Right ventricle myocardium inferior (tissue), 1 donor: ENCODE results near the gene DNAL4. TPM values are rescaled to one million over a fixed set of nuclear protein-coding genes. Genes with fewer than 3 reads are reported as not detected.
A peak's percentile ranks its signal among the peaks of the same experiment; 100 is the strongest.

Experiments used
- ATAC-seq: fragments of 200-7000 bp; cut with Tn5 transposase; one replicate; pipeline ENCODE4 v1.9.1; 2020; ENCODE audit warnings: mild to moderate bottlenecking, moderate library complexity
- DNase-seq: peaks from one replicate; pipeline ENCODE4 v3.0.0; 2021; ENCODE audit errors: missing footprints
- intact Hi-C: fragments of 100-400 bp; cut with DNase I; formaldehyde crosslinking; loops from one replicate; pipeline ENCODE4 v1.11.0; 2022
- total RNA-seq: library from RNA; stranded (reverse); fragmentation: NEBNext Ultra II Directional; extraction: Animal tissue kit (Norgen Biotek cat#: 25700); gene quantifications from one replicate; pipeline ENCODE4 v1.2.1, GENCODE V29; 2021
- donor health status: DM: no; HTN: yes; CAD: no; lungs with severe emphysema.

The DNAL4 gene
- total RNA-seq, 1 donor from 2014 or later: 10.0 TPM

GRCh38 chr22:38768036-38768435, 25.9 kb downstream of the DNAL4 start:
- ATAC-seq (no peak), DNase-seq (no peak)
- intact Hi-C loops: loop anchor here (2.0 to 5.0 kb wide), 4 partner anchors 75 to 354 kb away; no protein-coding TSS in a partner anchor

- ATAC-seq (no peak), DNase-seq (no peak)
- intact Hi-C loops: loop anchor here (5.0 kb wide), 2 partner anchors 100 to 355 kb away; no protein-coding TSS in a partner anchor
Measured at GRCh38 chr22:38767313-38767712, 26.6 kb downstream of the DNAL4 start.

GRCh38 chr22:38766076-38766777, 27.7 kb downstream of the DNAL4 start:
- DNase-seq (peak; percentile 65), ATAC-seq (peak; percentile 45)
- intact Hi-C loops: loop anchor here (5.0 kb wide), 2 partner anchors 101 to 356 kb away; no protein-coding TSS in a partner anchor

- intact Hi-C loops: no loop called here
- DNase-seq: peak; percentile 33
- no peak for ATAC-seq
Measured at GRCh38 chr22:38762551-38762983, 31.4 kb downstream of the DNAL4 start.

GRCh38 chr22:38761202-38762162, 32.5 kb downstream of the DNAL4 start:
- no peak for ATAC-seq
- peak; percentile 26 for DNase-seq
- intact Hi-C loops: no loop called here

- ATAC-seq (no peak), DNase-seq (no peak)
- intact Hi-C loops: no loop called here
Measured at GRCh38 chr22:38760477-38761201, 33.3 kb downstream of the DNAL4 start.

GRCh38 chr22:38759005-38759404, 34.9 kb downstream of the DNAL4 start:
- intact Hi-C loops: no loop called here
- ATAC-seq: no peak
- DNase-seq: no peak

- intact Hi-C loops: no loop called here
- no peak for DNase-seq
Measured at GRCh38 chr22:38758276-38758945, 35.5 kb downstream of the DNAL4 start.

GRCh38 chr22:38757464-38757757, 36.5 kb downstream of the DNAL4 start:
- DNase-seq (no peak), ATAC-seq (no peak)
- intact Hi-C loops: no loop called here

More at GRCh38 chr22:38758276-38758945, 35.5 kb downstream of the DNAL4 start:
- ATAC-seq: no peak

- intact Hi-C loops: no loop called here
- DNase-seq (no peak), ATAC-seq (no peak)
Measured at GRCh38 chr22:38756711-38757463, 37.1 kb downstream of the DNAL4 start.

GRCh38 chr22:38755911-38756532, 37.9 kb downstream of the DNAL4 start, which contains the start of gene SUN2:
Gene SUN2 (minus strand): TSS chr22:38755998. CDS start chr22:38752628, 3,370 bp downstream.
- DNase-seq: peak; percentile 98
- ATAC-seq: peak; percentile 90
- intact Hi-C loops: loop anchor here (2.0 kb wide), 1 partner anchor 49 kb away; no protein-coding TSS in a partner anchor

GRCh38 chr22:38755155-38755910, 38.6 kb downstream of the DNAL4 start:
- ATAC-seq (peak; percentile 85), DNase-seq (peak; percentile 99)
- intact Hi-C loops: loop anchor here (2.0 kb wide), 1 partner anchor 49 kb away; no protein-coding TSS in a partner anchor

- intact Hi-C loops: loop anchor here (2.0 kb wide), 1 partner anchor 48 kb away; no protein-coding TSS in a partner anchor
- ATAC-seq (peak; percentile 18), DNase-seq (no peak)
Measured at GRCh38 chr22:38754751-38755154, 39.2 kb downstream of the DNAL4 start.

GRCh38 chr22:38753948-38754750, 39.8 kb downstream of the DNAL4 start:
- intact Hi-C loops: loop anchor here (2.0 kb wide), 1 partner anchor 47 kb away; no protein-coding TSS in a partner anchor
- ATAC-seq (peak; percentile 14), DNase-seq (no peak)
